ENCODE data around the gene SPOCK3. TPM values are rescaled to one million over a fixed set of nuclear protein-coding genes. Genes with fewer than 3 reads are reported as not detected.

SPOCK3 gene
- total and polyA plus RNA-seq, 2 donors (not counting 3 experiments of a cell fraction or from before 2014, with no cell fraction given), result 0.10 TPM; not detected in 1

DNA sequence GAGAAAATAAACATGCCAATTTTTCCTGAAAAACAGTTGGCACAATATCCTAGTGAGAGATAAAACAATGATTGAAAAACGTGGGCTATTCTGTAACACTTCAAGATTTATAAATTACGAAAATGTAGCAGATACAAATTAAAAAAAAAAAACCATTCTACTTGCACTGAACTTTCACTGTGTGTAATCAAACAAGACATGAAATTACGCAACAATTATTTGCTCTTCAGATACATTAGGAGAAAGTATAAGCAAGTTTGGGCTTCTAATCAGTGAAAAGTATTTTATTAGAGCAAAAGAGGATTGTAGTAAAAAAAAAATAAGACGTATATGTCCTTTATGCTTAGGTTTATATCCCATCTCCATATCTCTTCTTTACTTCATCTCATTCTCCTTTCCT, 320.4 kb downstream of the SPOCK3 start:
- FAIRE-seq (no peak), DNase-seq (ENCODE audit: low read depth, low spot score) (no peak)
- Histone ChIP-seq H2AFZ (ENCODE audit: low read depth, low read length) (no peak overlapping the region), H3K4me1 (ENCODE audit: control insufficient read depth, extremely low read depth, insufficient read depth, low read length) (no peaks in the 10 kb centered on the region), H3K9ac (replicated peaks; ENCODE audit: extremely low read depth, insufficient read depth, low read length) (no peak overlapping the region), H3K9me1 (replicated peaks; ENCODE audit: control insufficient read depth, extremely low read depth, insufficient read depth, low read length) (no peaks in the 10 kb centered on the region), H3K4me3 (replicated peaks in 1 of 3; ENCODE audit: insufficient read depth in 1 of 3, low read depth in 1 of 3, low read length in 3 of 3) (no peak overlapping the region), H3K36me3 (ENCODE audit: control insufficient read depth in 2 of 2, extremely low read depth in 1 of 2, insufficient read depth in 2 of 2, low read length in 2 of 2) (no peaks in the 10 kb centered on the region), H3K79me2 (ENCODE audit: control insufficient read depth, insufficient read depth, low read length) (no peaks in the 10 kb centered on the region), H3K27me3 (ENCODE audit: control insufficient read depth in 2 of 2, insufficient read depth in 2 of 2, low read length in 2 of 2) (no peaks in the 10 kb centered on the region), H3K4me2 (ENCODE audit: insufficient read depth, low read length) (no peak overlapping the region), H4K20me1 (replicated peaks; ENCODE audit: control insufficient read depth, extremely low read depth, insufficient read depth, low read length) (no peaks in the 10 kb centered on the region), H3K9me3 (replicated peaks; ENCODE audit: control insufficient read depth, insufficient read depth, low read length) (no peaks in the 10 kb centered on the region), H3K27ac (ENCODE audit: insufficient read depth, low read depth, low read length) (no peak overlapping the region)
- no peak for TF ChIP-seq EZH2 (IDR thresholded peaks at IDR 0.05; ENCODE audit: borderline replicate concordance, low read depth, low read length, severe bottlenecking)
- TF ChIP-seq MYC (IDR thresholded peaks at IDR 0.05; ENCODE audit: low read depth, low read length), result no peak
- TF ChIP-seq POLR2A (IDR thresholded peaks at IDR 0.05; ENCODE audit: low read depth, low read length), result no peak
- TF ChIP-seq POLR2AphosphoS5 (IDR thresholded peaks at IDR 0.05; ENCODE audit: insufficient read depth, low read depth, low read length), result no peak
- no peak for TF ChIP-seq FOS (IDR thresholded peaks at IDR 0.05; ENCODE audit: borderline replicate concordance, insufficient read depth, low read length)
- TF ChIP-seq JUN (IDR thresholded peaks at IDR 0.05; ENCODE audit: borderline replicate concordance, insufficient read depth, insufficient read length, low read depth), result no peak
- TF ChIP-seq GATA2 (IDR thresholded peaks at IDR 0.05; ENCODE audit: insufficient read depth, insufficient read length, low read depth, low read length), result no peak
- TF ChIP-seq, protein P1, sequence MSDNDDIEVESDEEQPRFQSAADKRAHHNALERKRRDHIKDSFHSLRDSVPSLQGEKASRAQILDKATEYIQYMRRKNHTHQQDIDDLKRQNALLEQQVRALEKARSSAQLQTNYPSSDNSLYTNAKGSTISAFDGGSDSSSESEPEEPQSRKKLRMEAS (IDR thresholded peaks at IDR 0.05; ENCODE audit: insufficient read depth, insufficient read length), result no peak
- TF ChIP-seq, protein P2, sequence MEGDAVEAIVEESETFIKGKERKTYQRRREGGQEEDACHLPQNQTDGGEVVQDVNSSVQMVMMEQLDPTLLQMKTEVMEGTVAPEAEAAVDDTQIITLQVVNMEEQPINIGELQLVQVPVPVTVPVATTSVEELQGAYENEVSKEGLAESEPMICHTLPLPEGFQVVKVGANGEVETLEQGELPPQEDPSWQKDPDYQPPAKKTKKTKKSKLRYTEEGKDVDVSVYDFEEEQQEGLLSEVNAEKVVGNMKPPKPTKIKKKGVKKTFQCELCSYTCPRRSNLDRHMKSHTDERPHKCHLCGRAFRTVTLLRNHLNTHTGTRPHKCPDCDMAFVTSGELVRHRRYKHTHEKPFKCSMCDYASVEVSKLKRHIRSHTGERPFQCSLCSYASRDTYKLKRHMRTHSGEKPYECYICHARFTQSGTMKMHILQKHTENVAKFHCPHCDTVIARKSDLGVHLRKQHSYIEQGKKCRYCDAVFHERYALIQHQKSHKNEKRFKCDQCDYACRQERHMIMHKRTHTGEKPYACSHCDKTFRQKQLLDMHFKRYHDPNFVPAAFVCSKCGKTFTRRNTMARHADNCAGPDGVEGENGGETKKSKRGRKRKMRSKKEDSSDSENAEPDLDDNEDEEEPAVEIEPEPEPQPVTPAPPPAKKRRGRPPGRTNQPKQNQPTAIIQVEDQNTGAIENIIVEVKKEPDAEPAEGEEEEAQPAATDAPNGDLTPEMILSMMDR (IDR thresholded peaks at IDR 0.05; ENCODE audit: extremely low read depth in 1 of 2, insufficient read depth in 1 of 2, low read depth in 1 of 2, low read length in 2 of 2), result no peak
- intact Hi-C loops (cut with micrococcal nuclease), result no loop called here
- CTCF ChIA-PET, result no interaction called here
- dilution Hi-C loops (cut with MboI; ENCODE audit: extremely low pct_ligation_motif_present, low sequenced_read_pairs), result no loop called here
- POLR2A ChIA-PET, result no interaction called here
- no TSS peak for BruUV-seq (replicated peaks)
